Spleen (tissue), 7 donors: Measurements from ENCODE around the gene DYNC2LI1.

Experiments used
- CTCF ChIP-seq, 11 experiments: fragments of 200-600 bp in 7 of 11; fragments of 450-650 bp in 4 of 11; sonication (generic) in 4 of 11; IDR thresholded peaks in 8 of 11; conservative IDR thresholded peaks in 3 of 11; 1 replicate in 7 of 11; 2 replicates in 4 of 11; pipeline versions ENCODE4 v1.4.0 to v1.8.0; 2016 to 2021; ENCODE audit warnings: antibody characterized with exemption in 11 of 11, inconsistent platforms in 4 of 11, mild to moderate bottlenecking in 1 of 11
- POLR2A ChIP-seq, 3 donors: fragments of 450-650 bp; IDR thresholded peaks; one replicate each; pipeline ENCODE4 v1.5.1; 2017; ENCODE audit warnings: antibody characterized with exemption in 3 of 3, mild to moderate bottlenecking in 1 of 3
- donor health status: DM: no; HTN: no; CAD: no; lungs with moderate emphysema.
- donor health status: DM: no; HTN: no; CAD: no.
- donor health status: DM: no; HTN: no; CAD: no.

- TF ChIP-seq POLR2A (IDR thresholded peaks at IDR 0.05) (no peak), CTCF (IDR thresholded peaks at IDR 0.05 in 8 of 11, conservative IDR thresholded peaks at IDR 0.05 in 3 of 11) (no peak)
These were observed 29.3 kb downstream of the DYNC2LI1 start for GRCh38 chr2:43803113-43803512.
